C4-2B (cell line): ENCODE data around the gene OAT.

Experiments used
- CTCF ChIP-seq: fragments of 450-650 bp; conservative IDR thresholded peaks from 2 replicates; pipeline ENCODE4 v1.5.1; 2017; ENCODE audit warnings: mild to moderate bottlenecking
- ZFX ChIP-seq: fragments of 450-650 bp; IDR thresholded peaks from 2 replicates; pipeline ENCODE4 v1.6.1; 2017

GRCh38 chr10:124376411-124376810 lies 42.3 kb downstream of the OAT start:
- TF ChIP-seq CTCF (no peak), ZFX (no peak)
